ENCODE results near the gene HSD3B2.

The HSD3B2 gene

DNA sequence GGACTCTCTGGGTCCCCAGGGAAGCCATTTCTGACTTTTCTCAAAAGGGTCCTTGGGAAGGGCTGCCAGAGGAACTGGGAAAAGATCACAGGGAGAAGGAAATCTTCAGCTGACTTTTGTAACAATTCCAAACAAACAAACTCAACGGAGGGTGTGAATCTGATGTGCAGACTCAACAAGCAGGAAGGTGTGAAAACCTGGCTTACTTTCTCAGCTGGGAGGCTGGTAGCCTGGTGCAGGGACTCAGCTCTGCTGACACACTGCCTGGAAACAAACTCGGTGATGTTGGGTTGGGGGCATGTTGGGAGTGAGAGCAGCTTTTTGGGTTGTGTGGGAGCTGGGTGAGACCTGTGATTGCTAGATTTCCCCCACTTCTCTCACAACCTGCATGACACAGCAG, 10.2 kb upstream of the HSD3B2 start:
- DNase-seq: no peak

DNA sequence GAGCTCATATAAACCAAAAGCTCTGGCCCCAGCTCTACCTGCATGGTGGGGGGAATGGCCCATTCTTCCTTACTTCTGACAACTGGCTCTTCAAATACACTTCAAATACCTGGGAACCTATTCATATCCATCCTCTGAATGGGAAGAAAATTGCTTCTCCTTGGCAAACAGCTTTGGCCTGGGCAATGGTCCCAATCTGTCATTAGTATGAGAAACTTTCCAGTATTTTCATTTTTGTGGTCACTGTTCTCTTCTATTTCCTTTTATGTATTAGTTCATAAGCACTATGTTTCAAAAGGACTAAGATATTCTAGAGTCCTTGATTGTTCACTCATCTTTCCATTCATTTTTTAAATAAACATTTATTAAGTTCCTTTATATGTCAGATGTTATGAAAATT, 5.2 kb upstream of the HSD3B2 start:
- DNase-seq: no peak

DNA sequence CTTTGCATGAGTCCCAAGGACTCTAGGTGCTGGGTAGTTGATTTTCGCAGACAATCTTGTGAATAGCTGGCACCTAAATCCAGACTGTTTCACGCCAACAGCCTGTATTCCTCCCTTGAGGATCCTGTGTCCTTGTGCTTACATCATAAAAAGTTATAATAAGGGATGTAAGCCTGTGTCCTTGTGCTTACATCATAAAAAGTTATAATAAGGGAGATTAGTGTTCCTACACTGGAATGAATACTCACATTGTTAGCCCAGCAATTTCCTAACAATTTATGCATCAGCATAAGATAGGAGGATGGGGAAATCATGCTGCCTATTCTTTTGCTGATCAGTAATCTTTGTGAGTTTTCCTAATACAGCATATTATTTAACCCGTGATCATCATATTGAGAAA, 4.0 kb upstream of the HSD3B2 start:
- DNase-seq: no peak

DNA sequence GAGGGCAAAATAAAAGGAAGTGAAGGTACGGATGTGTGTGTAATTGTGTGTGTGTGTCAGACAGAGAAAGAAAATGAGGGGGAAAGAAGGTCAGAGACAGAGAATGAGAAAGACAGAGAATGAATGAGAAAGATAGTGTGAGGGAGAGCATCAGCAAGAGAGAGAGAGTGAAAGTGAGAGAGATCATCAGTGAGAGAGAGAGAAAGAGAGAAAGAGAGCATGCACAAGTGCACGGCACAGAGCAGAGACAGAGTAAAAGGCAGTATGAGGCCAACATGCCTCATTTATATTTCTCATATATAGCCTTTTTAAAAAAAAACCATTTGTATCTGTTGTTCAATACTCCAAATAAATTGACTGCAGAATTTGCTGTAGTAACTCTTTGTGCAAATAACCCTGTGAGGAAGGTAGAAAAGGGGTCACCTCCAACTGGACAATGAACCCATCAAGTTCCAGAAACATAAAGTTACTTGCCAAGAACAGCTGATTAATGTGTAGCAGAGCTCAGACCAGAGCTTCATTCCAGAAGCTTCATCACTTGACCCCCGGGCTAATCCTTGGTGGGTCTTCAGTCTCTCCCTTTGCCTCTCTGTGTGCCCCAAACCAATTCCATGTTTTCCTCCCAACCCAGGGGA, 1.2 kb downstream of the HSD3B2 start:
- DNase-seq: no peak

DNA sequence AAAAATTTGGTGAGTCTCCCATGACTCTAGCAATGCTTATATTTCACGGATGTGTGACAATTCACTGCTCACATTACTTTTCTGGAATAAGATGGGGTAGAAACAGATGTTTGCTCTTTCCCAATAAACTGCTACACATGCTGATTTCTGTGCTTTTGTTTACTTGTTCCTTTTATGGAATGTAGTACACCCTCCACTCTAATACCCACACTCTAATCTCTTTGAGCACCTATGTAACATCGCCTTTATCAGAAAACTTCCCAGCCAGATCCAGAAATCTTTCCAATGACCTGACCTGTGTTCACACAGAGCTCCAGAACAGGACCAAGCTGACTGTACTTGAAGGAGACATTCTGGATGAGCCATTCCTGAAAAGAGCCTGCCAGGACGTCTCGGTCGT, 4.2 kb downstream of the HSD3B2 start:
- no peak for DNase-seq

DNA sequence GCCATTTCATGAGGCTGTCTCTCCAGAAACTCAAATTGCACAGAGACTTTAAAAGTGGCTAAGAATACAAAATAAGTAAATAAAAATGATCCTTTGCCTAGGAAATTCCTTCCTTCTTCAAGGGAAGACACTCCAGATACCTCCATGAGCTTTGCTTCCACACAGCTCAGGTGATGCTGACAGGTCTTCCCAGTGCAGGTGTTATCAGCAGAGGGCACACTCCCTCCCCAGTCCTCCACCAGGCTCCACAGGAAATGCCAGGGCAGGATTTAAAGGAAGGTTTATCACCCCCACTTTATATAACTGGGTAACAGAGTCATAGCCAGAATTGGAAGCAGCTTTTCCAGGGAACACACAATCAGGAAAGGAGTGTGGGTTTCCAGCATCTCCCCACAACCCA, 5.7 kb downstream of the HSD3B2 start:
- no peak for DNase-seq

DNA sequence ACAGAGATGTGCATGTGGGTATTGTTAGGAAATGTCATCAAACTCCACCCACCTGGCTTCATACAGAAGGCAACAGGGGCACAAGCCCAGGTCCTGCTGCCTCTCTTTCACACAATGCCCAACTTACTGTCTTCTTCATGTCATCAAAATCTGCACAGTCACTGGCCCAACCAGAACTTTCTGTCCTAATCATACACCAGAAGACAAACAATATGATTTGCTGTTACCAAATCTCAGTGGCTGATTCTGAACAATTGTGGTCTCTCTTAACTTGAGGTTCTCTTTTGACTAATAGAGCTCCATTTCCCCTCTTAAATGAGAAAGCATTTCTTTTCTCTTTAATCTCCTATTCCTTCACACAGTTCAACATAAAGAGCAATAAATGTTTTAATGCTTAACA, 7.7 kb downstream of the HSD3B2 start:
- no peak for DNase-seq

DNA sequence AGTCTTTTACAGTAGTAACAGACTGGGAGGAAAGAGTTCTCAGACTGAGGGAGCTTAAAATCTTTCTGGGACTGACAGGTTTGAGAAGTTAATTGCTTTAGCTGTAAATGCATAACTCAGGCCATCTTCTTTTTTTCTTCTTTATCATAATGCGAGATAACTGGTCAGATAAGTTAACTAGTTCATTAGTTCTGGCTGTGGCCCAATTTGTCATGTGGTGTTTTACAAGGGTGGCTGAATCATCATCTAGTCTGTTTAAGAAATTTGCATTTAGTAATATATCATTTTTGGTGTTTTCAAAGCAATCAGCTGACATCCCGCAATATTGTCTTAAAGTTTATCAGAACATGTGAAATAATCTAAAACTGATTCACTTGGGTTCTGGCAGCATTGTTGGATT, 14.0 kb downstream of the HSD3B2 start:
- DNase-seq: no peak

DNA sequence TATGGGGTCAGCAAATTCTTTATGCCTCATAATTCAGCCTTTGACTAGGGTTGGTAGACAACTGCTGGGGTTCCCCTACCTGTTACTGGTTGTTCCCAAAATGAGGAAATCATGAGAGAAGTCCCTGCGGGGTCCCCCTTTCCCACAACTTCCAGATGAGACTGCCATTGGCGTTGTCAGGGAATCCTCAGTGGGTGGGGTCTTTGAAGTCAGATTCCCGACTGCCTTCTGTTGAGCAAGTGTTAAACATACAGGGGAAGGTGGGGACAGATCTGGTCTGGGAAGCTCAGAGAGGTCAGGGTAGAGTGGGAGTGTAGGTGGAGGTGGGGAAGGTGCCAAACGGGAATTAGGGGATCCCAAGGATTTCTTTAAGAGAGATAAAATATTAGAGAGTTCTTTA, 14.7 kb downstream of the HSD3B2 start:
- no peak for DNase-seq

DNA sequence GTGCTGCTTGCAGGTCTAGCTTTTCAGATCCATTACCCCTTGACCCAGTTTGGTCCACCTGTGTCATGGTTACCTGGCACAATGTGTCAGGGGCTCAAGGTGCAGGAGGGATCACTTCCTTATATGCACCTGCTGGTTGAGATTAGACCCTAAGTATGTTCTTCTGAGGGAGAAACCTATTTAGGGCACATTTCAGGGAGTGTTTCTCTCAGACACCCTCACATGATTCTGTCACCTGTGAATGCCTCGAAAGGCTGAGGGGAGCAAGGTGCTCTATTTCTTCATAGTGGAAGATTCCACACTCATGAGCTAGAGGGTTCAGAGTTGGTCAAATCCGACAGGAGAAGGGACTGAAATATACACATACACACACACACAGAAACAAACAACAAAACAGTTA, 15.5 kb downstream of the HSD3B2 start:
- DNase-seq: no peak

DNA sequence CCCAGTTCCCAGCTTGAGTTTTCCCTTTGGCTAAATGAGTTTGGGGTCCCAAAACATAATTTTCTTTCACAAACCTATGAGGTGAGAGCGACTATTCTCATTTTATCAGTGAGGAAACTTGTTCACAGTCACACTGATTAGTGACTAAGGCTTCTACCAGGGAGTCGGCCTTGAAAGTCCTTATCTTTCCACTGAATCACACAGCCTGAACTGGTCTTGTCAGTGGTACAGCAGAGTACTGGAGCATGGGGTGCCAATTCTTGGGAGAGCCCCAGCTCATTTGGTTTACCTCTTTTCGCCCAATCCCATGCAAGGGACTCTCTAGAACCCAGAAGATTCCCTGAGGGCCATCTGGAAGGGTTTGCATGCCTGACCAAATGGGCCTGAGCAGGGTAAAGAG, 16.9 kb downstream of the HSD3B2 start:
- no peak for DNase-seq

DNA sequence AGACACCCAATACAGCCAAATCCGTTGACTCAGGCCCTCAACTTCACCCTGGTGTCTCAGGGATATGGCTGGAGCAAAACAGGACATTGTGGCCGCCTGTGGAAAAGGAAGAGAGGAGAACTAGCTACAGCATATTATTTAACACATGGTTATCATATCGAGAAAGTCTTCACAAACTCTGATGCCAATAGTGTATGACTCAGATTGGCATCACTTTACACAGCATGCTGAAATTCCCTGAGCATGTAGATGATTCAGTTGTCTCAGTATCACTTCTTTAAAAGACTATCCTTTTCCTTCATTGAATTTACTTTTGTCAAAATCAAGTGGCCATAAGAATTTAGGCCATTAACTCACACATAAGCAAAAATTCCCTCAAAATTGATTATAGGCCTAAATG, 20.1 kb downstream of the HSD3B2 start:
- DNase-seq: no peak

DNA sequence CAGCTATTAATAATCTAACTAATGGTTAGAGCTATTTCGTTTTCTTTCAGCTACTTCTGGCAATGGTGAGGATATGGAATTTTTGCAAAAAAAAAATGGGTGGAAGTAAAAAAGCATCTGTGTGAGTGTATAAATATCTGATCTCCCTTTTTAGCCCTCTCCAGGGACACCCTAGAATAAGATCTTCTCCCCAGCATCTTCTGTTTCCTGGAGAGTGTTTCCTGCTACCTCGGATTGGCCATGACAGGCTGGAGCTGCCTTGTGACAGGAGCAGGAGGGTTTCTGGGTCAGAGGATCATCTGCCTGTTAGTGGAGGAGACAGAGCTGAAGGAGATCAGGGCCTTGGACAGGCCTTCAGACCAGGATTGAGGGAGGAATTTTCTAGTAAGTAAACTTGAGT, 23.8 kb downstream of the HSD3B2 start:
- no peak for DNase-seq

DNA sequence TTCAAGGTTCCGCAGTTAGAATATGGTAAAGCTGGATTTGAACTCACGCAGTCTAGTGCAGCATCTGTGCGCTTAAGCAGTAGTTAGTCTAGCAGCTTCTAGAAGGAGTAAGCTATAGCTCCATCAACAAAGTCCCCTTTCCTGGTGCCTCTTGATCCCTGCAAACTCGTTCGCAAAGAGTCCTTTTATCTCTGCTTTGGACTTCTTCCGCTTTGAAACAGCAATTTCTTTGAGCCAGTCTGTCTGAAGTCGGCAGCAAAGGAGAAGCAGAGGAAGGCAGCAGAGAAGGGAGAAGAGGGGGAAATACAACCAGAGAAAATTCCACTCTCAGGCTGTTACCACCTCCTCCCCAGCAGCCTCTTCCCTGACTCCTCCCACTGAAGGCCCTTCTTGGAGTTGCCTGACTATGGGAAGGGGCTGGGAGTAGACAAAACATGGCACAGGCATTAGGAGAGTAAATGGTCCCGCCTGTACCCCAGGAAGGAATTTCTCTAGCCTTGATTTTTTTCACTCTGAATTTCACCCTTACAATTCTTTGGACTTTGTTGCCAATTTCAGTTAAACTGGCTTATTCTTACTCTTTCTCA, 25.9 kb downstream of the HSD3B2 start:
- no peak for DNase-seq

DNA sequence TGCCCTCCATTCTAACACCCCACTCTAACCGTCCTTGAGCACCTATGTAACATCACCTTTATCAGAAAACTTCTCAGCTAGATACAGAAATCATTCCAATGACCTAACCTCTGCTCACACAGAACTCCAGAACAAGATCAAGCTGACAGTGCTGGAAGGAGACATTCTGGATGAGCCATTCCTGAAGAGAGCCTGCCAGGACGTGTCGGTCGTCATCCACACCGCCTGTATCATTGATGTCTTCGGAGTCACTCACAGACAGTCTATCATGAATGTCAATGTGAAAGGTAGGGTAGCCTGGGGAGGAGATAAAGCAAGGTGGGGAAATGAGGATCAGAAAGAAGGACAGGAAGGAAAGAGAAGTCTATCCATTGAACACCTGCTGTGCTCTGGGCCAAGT, 27.8 kb downstream of the HSD3B2 start:
- no peak for DNase-seq

DNA sequence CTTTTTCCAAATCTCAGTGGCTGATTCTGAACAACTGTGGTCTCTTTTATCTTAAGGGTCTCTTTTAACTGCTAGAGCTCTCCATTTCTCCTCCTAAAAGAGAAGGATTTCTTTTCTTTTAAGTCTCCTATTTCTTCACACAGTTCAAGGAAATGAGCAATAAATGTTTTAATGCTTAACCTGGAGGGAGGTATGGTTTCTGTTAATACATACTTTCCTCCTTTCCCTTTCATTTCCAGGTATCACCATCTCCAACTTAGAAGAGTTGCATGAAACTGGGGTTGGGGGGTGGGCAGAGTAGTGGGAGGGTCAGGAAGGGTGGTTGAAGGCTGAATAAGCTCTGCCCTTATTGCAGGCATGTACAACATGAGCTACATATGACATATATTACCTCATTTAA, 31.4 kb downstream of the HSD3B2 start:
- no peak for DNase-seq

DNA sequence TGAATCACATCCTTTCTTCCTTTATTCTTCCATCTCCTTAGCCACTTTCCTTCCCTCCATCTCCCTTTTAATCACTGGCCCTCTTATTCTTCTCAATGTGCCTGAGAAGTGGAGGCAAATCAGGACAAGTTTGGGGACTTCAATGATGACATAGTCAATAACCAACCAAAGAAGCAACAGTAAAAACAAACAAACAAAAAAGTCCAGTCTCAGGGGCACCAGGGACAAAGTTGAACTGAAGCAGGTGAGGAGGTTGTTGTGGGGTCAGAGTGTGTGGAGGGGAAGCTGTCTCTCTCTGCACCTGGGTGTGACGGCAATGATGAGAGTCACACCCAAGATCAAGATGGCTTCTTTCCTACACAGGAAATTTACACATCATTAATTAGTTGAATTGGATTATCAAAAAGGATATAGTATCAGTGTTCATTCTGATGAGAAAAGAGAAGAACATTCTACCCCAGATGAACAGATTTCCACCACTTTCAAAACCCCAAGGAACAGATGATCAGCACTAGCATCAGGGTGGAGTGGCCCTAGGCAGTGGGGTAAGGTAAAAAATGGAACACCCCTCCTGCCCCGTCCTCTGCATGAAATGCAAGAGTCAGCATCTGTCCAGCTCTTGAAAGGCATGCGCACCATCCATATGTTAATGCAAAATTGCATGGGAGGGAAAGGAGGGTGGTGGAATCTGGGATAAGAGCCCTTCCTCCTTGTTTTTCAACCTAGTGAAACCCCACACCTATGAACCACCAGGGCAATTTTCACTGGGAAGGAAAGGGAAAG, 32.6 kb downstream of the HSD3B2 start:
- DNase-seq: no peak

DNA sequence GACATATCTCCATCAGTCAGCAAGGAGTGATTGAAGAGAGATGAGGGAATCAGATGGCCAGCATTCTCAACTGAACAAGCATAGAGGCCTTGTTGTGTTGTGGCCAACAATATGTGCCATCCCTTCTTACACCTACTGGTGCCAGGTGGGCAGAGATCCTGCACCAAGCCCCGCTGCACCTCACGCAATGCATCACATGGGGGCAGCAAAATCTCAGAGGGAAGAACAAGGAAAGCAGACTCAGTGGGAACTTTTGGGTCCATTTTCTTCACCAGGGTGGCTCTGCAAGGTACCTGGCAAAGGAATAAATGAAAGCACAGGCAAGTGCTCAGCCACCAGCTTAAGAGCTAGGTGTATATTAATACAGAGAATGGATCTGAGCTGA, 33.2 kb downstream of the HSD3B2 start:
- no peak for DNase-seq

DNA sequence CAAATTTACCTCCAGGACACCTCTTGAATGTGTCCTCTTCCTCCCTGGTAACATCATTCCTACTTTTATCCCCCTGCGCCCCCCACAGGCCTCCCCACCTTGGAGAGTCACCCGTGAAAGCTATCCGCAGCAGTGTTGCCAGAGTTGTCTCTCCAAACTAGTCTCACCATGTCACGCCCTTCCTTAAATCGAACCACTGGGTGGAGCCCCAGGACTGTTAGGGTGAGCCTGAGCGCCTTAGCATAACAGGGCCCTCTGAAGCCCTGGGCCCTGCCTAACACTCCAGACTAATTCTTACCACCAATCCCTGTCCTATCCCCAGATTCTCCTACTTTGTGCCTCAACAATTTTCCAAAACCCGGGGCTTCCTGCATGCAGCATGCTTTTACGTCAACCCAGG, 35.0 kb downstream of the HSD3B2 start:
- DNase-seq: no peak

DNA sequence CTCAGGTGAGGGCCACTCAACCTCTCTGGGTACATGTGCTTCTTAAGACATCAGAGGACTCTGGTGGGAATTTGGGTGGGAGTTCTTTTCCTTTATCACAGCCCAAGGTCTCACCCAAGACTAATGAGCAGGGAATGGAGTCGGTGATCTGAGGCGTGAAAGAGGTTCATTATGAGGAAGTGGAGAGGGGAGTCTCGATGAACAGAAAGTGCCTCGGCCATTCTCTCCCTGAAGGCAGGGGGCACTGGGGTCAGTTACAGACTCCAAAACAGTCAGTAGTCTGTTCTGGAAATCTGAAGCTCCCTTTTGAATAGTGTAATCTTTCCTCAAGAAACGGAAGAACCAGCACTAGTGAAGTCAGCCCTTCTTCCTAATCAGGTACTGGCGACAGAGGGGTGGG, 36.2 kb downstream of the HSD3B2 start:
- DNase-seq: peak; percentile 36

DNA sequence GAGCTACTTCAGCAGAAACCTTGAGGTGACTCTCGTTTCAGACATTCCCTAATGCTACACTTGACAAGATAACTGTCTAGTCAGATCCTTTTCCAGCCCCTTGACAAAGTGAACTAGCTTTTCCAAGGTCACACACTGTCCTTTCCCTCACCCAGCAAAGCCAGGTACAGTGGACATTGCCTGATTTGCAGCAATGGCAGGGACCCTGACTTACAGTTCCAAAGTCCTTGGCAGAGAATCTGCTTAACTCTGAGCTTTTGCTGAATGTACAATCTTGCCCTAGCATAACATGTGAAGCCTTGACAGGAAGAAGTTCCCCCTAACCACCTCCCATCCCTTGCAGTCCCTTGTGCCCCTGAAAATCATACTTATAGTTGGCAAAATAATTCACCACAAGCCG, 37.1 kb downstream of the HSD3B2 start:
- DNase-seq: peak; percentile 4

DNA sequence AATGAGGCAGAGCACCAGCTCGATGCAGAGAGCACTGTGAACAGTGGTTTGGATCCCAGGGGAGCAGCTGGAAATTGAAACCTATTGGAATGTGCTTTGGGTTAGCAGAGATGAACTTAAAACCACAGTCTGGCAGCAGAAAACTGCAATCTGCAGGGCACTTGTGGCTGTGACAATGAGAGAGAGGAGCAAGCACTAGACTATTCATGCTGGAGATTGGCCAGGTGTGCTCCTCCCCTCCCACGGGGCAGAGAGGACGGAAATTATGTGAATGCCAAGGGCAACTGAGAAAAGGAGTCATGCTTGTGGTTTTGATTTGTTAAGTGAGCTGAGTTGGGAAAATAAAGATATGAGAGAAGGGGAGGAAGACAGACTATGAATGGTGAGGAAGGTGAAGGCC, 38.1 kb downstream of the HSD3B2 start:
- no peak for DNase-seq

DNA sequence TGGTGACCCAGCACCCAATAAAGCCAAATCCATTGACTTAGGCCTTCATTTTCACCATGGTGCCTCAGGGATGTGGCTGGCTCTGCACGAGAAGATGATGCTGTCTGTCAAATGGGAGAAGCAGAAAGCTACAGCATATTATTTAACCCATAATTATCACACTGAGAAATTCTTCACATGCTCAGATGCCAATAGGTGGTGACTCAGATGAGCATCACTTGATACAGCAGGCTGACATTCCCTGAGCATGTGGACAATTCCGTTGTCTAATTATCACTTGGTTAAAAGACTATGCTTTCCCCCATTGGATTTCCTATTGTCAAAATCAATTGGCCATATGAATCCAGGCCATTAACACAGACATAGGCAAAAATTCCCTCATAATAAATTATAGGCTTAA, 48.0 kb downstream of the HSD3B2 start:
- DNase-seq: no peak

DNA sequence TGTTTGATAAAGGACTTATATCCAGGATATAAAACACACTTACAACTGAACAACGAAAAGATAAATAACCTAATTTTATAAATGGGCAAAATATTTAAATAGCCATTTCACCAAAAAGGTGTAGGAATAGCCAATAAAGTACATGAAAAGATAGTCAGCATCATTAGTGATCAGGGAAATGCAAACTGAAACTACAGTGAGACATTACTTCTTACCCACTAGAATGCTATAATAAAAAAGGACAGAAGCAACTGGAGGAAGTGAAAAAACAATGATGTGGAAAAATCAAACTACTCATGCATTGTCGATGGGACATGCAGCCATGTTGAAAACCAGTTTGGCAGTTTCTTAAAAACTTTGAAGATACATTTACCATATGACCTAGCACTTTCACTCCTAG, 48.6 kb downstream of the HSD3B2 start:
- DNase-seq: no peak

DNA sequence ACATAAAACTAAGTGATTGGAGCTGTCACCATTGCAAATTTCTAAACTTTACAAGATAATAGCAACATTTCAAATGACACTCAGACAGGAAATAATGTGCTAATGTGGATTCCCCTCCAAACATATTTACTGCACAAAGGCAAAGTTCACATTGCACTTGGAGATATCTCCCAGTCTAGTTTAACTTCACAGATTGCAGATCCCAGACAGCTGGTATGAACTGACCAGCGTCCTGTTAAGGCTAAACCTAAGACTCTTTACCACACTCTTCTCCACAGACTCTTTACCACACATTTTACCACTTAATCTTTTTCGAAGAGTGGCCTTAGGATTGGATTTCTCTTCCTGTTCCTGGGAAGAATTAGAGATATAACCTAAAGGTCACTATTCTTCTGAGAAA, 51.5 kb downstream of the HSD3B2 start:
- DNase-seq: no peak

Data from retina (tissue), 1 donor.